ENCODE data around the gene IKZF1. TPM values are rescaled to one million over a fixed set of nuclear protein-coding genes. Genes with fewer than 3 reads are reported as not detected.

Gene IKZF1
- total and polyA plus RNA-seq, 2 donors (not counting 1 experiment from before 2014, with no cell fraction given): 0.01 TPM; not detected in 1

DNA sequence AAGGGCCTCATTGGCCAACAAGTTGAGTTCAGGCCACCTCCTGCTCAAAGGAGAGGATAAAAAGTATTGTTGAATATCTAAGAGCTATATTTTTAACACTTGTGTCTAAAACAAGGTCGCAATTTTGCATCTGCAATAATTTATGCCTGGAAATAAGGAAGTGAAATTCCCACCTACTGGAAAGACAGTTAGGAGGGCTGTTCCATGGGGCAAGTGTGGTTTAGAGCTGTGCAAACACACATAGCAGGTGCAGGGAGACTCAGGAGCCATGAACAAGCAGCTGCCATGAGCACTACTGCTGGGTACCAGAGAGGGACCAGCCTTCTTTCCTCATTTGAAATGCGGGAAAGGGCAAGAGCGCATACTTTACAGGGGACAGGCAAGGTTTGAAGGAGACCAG lies 35.5 kb upstream of the IKZF1 start:
- Histone ChIP-seq H3K9me3 (ENCODE audit: control insufficient read depth, insufficient read depth, low read depth, low read length) (no peaks in the 10 kb centered on the region), H3K4me1 (ENCODE audit: control insufficient read depth, extremely low read depth, insufficient read depth, low read length) (no peaks in the 10 kb centered on the region), H3K4me2 (ENCODE audit: extremely low read depth, insufficient read depth, low read length) (no peak overlapping the region), H3K9ac (ENCODE audit: insufficient read depth, low read length) (no peak overlapping the region), H2AFZ (ENCODE audit: low read length) (no peak overlapping the region), H3K36me3 (ENCODE audit: control insufficient read depth, insufficient read depth, low read length) (no peaks in the 10 kb centered on the region), H3K79me2 (ENCODE audit: control insufficient read depth, insufficient read depth, low read length) (no peaks in the 10 kb centered on the region), H3K27me3 (ENCODE audit: control insufficient read depth, insufficient read depth, low read length) (no peaks in the 10 kb centered on the region), H3K27ac (ENCODE audit: insufficient read depth, low read length) (no peak overlapping the region), H4K20me1 (ENCODE audit: control insufficient read depth, extremely low read depth, insufficient read depth, low read length) (no peaks in the 10 kb centered on the region), H3K4me3 (replicated peaks in 1 of 4; ENCODE audit: control extremely low read depth in 1 of 4, insufficient read depth in 1 of 4, low read depth in 3 of 4, low read length in 4 of 4) (no peak overlapping the region)
- DNase-seq (ENCODE audit: low read depth in 2 of 2): no peak
- TF ChIP-seq EZH2 (IDR thresholded peaks at IDR 0.05; ENCODE audit: low read length, missing control alignments): no peak
- TF ChIP-seq CTCF (conservative IDR thresholded peaks at IDR 0.05 in 1 of 2, IDR thresholded peaks at IDR 0.05 in 1 of 2; ENCODE audit: low read depth in 1 of 2, low read length in 2 of 2): no peak

- Histone ChIP-seq H3K9ac (ENCODE audit: insufficient read depth, low read length) (no peak overlapping the region), H3K27ac (ENCODE audit: insufficient read depth, low read length) (no peak overlapping the region), H3K36me3 (ENCODE audit: control insufficient read depth, insufficient read depth, low read length) (no peaks in the 10 kb centered on the region), H3K4me1 (ENCODE audit: control insufficient read depth, extremely low read depth, insufficient read depth, low read length) (no peaks in the 10 kb centered on the region), H4K20me1 (ENCODE audit: control insufficient read depth, extremely low read depth, insufficient read depth, low read length) (no peaks in the 10 kb centered on the region), H3K27me3 (ENCODE audit: control insufficient read depth, insufficient read depth, low read length) (no peaks in the 10 kb centered on the region), H3K4me3 (replicated peaks in 1 of 4; ENCODE audit: control extremely low read depth in 1 of 4, insufficient read depth in 1 of 4, low read depth in 3 of 4, low read length in 4 of 4) (no peak overlapping the region), H2AFZ (ENCODE audit: low read length) (no peak overlapping the region), H3K79me2 (ENCODE audit: control insufficient read depth, insufficient read depth, low read length) (no peaks in the 10 kb centered on the region), H3K4me2 (ENCODE audit: extremely low read depth, insufficient read depth, low read length) (no peak overlapping the region), H3K9me3 (ENCODE audit: control insufficient read depth, insufficient read depth, low read depth, low read length) (no peaks in the 10 kb centered on the region)
- no peak for TF ChIP-seq CTCF (conservative IDR thresholded peaks at IDR 0.05 in 1 of 2, IDR thresholded peaks at IDR 0.05 in 1 of 2; ENCODE audit: low read depth in 1 of 2, low read length in 2 of 2)
- no peak for TF ChIP-seq EZH2 (IDR thresholded peaks at IDR 0.05; ENCODE audit: low read length, missing control alignments)
- DNase-seq (ENCODE audit: low read depth in 2 of 2): no peak
Observed at GRCh38 chr7:50270531-50271018, 33.9 kb upstream of the IKZF1 start.

DNA sequence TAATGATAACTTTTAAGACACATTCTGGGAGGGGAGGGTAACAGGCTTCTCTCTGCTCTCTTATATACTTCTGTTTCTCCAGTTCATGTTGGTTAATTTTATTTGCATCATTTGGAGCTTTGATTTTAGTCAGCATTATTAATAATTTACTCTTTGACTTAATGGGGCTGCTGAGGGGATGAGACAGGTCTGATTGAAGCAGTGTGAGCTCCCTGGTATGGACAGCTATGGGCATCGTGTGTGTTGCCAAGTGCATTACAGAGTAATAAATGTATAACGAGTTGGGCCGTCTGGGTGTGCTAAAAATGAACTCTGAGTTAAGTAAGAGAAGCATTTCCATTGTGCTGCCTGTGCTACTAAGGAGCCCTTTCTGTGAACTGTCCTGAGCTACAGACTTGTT lies 31.7 kb upstream of the IKZF1 start:
- Histone ChIP-seq H3K4me2 (ENCODE audit: extremely low read depth, insufficient read depth, low read length) (no peak overlapping the region), H4K20me1 (ENCODE audit: control insufficient read depth, extremely low read depth, insufficient read depth, low read length) (no peaks in the 10 kb centered on the region), H3K79me2 (ENCODE audit: control insufficient read depth, insufficient read depth, low read length) (no peaks in the 10 kb centered on the region), H3K9ac (ENCODE audit: insufficient read depth, low read length) (no peak overlapping the region), H2AFZ (ENCODE audit: low read length) (no peak overlapping the region), H3K4me3 (replicated peaks in 1 of 4; ENCODE audit: control extremely low read depth in 1 of 4, insufficient read depth in 1 of 4, low read depth in 3 of 4, low read length in 4 of 4) (no peak overlapping the region), H3K27ac (ENCODE audit: insufficient read depth, low read length) (no peak overlapping the region), H3K27me3 (ENCODE audit: control insufficient read depth, insufficient read depth, low read length) (no peaks in the 10 kb centered on the region), H3K36me3 (ENCODE audit: control insufficient read depth, insufficient read depth, low read length) (no peaks in the 10 kb centered on the region), H3K9me3 (ENCODE audit: control insufficient read depth, insufficient read depth, low read depth, low read length) (no peaks in the 10 kb centered on the region), H3K4me1 (ENCODE audit: control insufficient read depth, extremely low read depth, insufficient read depth, low read length) (no peaks in the 10 kb centered on the region)
- DNase-seq (ENCODE audit: low read depth in 2 of 2): no peak
- no peak for TF ChIP-seq CTCF (conservative IDR thresholded peaks at IDR 0.05 in 1 of 2, IDR thresholded peaks at IDR 0.05 in 1 of 2; ENCODE audit: low read depth in 1 of 2, low read length in 2 of 2)
- no peak for TF ChIP-seq EZH2 (IDR thresholded peaks at IDR 0.05; ENCODE audit: low read length, missing control alignments)
